ENCODE measurements around the gene HOXB6.

The HOXB6 gene

DNA sequence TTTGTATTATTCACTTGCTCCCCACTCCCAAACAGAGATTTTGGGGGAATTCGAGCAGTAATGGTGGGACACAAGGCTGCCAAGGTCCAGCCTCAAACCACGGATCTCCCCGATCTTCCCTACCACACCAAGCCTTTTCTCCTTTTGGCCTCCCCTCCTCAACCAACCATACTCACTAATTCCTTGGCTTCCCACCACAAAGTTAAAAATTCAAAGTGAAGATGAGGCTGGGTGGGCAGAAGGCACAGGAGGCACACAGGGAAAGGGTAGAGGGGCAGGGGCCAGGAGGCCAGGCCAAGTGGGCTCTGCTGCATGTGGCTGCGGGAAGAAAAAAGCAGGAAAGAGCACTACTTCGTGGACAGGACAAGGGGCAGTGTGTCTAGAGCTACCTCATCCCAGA lies 41.9 kb downstream of the HOXB6 start:
- Mint-ChIP-seq H3K27ac (peak overlapping the region; percentile 100), H3K9me3 (no peaks in the 10 kb centered on the region), H3K27me3 (ENCODE audit: low read depth, poor library complexity) (peaks cover 4% of the 10 kb centered on the region), H3K4me1 (peaks cover 61% of the 10 kb centered on the region), H3K4me3 (peak overlapping the region; percentile 87), H3K36me3 (ENCODE audit: low read depth) (peaks cover 43% of the 10 kb centered on the region)
- DNase-seq = no peak
- TF ChIP-seq, protein P1, sequence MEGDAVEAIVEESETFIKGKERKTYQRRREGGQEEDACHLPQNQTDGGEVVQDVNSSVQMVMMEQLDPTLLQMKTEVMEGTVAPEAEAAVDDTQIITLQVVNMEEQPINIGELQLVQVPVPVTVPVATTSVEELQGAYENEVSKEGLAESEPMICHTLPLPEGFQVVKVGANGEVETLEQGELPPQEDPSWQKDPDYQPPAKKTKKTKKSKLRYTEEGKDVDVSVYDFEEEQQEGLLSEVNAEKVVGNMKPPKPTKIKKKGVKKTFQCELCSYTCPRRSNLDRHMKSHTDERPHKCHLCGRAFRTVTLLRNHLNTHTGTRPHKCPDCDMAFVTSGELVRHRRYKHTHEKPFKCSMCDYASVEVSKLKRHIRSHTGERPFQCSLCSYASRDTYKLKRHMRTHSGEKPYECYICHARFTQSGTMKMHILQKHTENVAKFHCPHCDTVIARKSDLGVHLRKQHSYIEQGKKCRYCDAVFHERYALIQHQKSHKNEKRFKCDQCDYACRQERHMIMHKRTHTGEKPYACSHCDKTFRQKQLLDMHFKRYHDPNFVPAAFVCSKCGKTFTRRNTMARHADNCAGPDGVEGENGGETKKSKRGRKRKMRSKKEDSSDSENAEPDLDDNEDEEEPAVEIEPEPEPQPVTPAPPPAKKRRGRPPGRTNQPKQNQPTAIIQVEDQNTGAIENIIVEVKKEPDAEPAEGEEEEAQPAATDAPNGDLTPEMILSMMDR (IDR thresholded peaks at IDR 0.05) = no peak

DNA sequence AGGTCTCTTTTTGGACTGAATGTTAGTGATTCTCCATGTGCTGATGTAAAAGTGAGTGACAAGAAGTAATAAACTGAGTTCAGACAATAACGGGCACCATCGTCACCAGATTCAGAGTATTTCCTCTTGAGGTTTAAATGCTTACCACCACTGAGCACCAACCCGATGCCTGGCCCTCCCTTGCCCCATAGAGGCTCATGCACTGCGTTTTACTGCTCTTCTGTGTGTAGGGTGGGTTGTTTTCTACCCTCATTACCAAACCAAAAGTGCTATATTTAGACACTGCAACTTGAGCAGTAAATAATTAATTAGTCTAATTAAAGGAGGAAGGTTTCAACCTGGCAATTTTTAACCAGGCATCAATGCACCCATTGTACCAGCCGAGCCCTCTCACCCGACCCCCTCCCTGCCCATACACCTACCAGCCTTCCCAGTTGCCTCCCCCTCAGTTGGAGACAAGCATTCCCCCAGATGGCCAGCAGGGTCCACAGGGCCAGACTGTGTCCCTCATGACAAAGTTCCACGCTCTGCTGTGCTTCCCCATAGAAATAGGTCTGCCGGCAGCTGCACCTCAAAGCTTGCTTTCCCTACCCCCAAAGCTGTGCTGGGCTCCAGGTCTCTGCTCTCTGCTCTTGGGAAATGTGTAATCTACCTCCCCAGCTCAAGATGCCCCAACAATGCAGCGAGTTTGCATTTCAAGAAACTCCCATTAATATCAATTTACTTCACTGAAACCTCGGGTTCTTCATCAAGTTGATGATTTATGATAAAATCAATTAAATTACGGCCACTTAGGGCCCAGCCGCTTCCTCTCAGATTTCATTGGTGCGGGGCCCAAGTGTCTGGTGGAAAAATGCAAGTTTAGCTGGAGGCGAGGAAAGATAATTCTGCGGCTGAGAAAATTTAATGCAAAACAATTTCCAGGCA lies 42.6 kb downstream of the HOXB6 start:
- Mint-ChIP-seq H3K27me3 (ENCODE audit: low read depth, poor library complexity) (peaks cover 4% of the 10 kb centered on the region), H3K4me1 (peaks cover 69% of the 10 kb centered on the region)

DNA sequence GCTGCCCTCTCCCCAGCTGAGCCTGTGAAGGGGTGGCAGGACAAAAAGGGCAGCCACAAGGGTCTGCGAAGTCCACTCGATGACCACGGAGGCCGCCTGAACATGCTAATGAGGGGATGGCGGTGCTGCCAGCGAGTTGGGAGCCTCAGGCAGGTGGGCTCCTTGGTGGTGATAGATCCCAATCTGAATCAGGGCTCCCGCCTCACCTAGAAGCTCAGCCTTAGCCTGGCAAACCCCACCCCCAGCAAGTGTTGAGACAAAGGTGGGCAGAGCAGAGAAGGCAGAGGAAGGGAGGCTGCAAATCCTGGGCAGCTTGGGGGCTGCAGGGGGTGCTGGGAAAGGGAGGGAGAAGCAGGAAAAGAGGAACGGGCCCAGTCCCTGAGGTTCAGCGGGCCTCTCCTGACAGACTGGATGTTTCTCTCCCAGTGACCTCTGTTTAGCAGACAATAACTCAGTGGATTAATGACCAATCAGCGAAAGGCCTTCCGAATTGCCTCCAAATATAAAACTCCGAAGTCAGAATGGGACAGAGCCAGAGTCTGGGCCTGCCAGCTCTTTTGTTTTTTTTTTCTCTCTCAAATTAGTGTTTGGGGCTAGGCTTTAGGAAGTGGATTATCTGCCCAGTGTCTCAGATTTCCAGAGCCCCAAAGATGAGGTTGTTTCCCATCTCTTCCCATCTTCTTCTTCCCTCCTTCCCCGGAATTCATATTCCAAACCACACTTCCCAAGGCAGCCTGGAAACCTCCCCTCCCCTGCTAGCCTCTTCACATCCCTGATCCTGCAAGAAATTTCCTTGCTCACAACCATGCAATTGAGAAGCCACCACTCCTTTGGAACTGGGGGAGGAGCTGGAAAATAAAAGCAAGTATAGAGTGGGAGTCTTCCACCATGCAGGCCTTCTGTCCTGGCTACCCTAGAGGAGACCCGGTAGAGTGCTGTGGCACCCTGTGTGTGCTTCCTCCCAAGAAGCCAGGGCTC lies 44.7 kb downstream of the HOXB6 start:
- Mint-ChIP-seq H3K36me3 (ENCODE audit: low read depth) (peaks cover 48% of the 10 kb centered on the region), H3K4me1 (peaks cover 89% of the 10 kb centered on the region), H3K27ac (peak overlapping the region; percentile 100), H3K4me3 (peak overlapping the region; percentile 87), H3K9me3 (no peaks in the 10 kb centered on the region), H3K27me3 (ENCODE audit: low read depth, poor library complexity) (peaks cover 4% of the 10 kb centered on the region)
- TF ChIP-seq, protein P1 (IDR thresholded peaks at IDR 0.05) = no peak
- DNase-seq = peak; percentile 38

More for the DNA sequence above, 42.6 kb downstream of the HOXB6 start:
- DNase-seq = peak; percentile 59
- H3K4me3 Mint-ChIP-seq = peak overlapping the region; percentile 87
- TF ChIP-seq, protein P1 (IDR thresholded peaks at IDR 0.05) = peak; percentile 31
- H3K9me3 Mint-ChIP-seq = no peaks in the 10 kb centered on the region
- peak overlapping the region; percentile 100 for H3K27ac Mint-ChIP-seq
- peaks cover 44% of the 10 kb centered on the region for H3K36me3 Mint-ChIP-seq (ENCODE audit: low read depth)

DNA sequence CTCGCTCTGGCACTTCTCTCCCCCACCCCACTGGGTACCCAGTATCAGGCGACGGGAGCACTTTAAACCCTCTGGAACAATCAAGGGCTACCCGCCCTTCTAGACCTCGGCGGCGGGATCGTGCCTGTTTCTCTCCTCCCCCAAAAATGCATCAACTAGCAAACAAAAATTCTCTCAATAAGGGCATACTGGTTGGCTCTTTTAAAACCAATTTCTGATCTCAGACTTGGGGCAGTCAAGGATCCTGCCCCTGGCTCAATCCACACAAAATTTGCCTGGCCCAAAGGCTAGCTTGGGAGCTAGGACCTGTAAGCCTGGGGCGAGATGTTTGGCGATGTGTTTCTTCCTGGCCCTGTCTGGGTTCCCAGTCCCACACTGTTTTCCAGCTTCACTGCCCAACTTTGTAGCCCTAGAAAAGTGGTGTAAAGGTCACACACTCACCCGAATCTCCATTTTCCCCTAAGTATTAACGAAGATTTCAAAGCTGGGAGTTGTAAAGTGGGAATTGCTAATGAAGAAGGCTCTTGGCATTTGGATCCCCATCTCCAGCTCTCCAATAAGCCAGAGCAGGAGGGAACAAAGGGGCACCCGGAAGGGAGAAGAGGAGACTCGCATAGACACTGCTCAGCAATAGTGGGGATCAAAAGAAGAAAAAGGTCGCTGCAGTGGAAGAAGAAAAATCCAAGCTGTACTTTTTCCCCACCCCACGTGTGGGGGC lies 45.5 kb downstream of the HOXB6 start:
- TF ChIP-seq, protein P1 (IDR thresholded peaks at IDR 0.05) = no peak
- peak overlapping the region; percentile 100 for H3K27ac Mint-ChIP-seq
- H3K27me3 Mint-ChIP-seq (ENCODE audit: low read depth, poor library complexity) = peaks cover 4% of the 10 kb centered on the region
- no peaks in the 10 kb centered on the region for H3K9me3 Mint-ChIP-seq
- DNase-seq = no peak
- H3K36me3 Mint-ChIP-seq (ENCODE audit: low read depth) = peaks cover 52% of the 10 kb centered on the region
- H3K4me1 Mint-ChIP-seq = peaks cover 96% of the 10 kb centered on the region
- H3K4me3 Mint-ChIP-seq = peak overlapping the region; percentile 87

DNA sequence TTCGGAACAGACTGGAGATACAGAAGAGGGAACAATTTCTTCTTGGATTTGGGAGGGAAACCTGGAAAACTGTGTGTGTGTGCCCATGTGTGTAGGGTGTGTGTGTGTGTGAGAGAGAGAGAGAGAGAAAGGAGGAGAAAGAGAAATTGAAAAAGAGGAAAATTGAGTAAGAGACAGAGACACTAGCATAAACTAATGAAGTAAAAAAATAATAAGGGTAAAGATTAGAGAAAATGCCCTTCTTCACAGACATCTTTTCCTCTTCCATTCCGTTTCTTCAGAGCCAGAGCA lies 46.0 kb downstream of the HOXB6 start:
- peak overlapping the region; percentile 100 for H3K27ac Mint-ChIP-seq
- TF ChIP-seq, protein P1 (IDR thresholded peaks at IDR 0.05) = no peak
- peaks cover 4% of the 10 kb centered on the region for H3K27me3 Mint-ChIP-seq (ENCODE audit: low read depth, poor library complexity)
- peak overlapping the region; percentile 87 for H3K4me3 Mint-ChIP-seq
- peaks cover 57% of the 10 kb centered on the region for H3K36me3 Mint-ChIP-seq (ENCODE audit: low read depth)
- H3K4me1 Mint-ChIP-seq = peaks cover 98% of the 10 kb centered on the region
- no peak for DNase-seq
- H3K9me3 Mint-ChIP-seq = no peaks in the 10 kb centered on the region

Data from nephron progenitor cell (in vitro differentiated cells).